ENCODE data around the gene PRADC1. TPM values are rescaled to one million over a fixed set of nuclear protein-coding genes. Genes with fewer than 3 reads are reported as not detected.

The PRADC1 gene
- total RNA-seq, 1 donor from 2014 or later = 97.4 TPM

DNA sequence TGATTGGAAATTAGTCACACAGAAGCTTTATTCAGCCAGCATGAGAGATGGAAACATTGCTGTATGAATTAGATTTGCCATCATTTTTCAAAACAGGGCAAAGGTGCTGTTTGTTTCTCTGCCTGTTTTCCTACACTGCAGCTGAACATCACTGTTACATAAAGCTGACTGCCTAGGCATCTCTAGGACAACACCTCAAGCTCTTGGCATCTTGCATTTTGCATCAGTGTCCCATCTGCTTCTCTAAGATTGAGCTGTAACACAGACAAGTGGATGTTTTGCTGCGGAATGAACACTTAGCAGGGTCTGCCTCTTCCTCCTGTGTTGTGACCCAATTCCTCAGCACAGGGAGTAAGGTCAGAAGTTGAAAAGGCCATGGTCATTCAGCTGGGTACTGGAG is 5.9 kb upstream of the PRADC1 start:
- Histone ChIP-seq H3K9me3 (replicated peaks) (no peaks in the 10 kb centered on the region), H3K27ac (replicated peaks) (no peak overlapping the region), H3K36me3 (peaks cover 51% of the 10 kb centered on the region), H3K4me1 (peaks cover 69% of the 10 kb centered on the region), H3K4me3 (no peak overlapping the region), H3K27me3 (ENCODE audit: low read depth) (no peaks in the 10 kb centered on the region)
- no peak for DNase-seq
- intact Hi-C loops (cut with micrococcal nuclease) = no loop called here
- TF ChIP-seq, protein P1, sequence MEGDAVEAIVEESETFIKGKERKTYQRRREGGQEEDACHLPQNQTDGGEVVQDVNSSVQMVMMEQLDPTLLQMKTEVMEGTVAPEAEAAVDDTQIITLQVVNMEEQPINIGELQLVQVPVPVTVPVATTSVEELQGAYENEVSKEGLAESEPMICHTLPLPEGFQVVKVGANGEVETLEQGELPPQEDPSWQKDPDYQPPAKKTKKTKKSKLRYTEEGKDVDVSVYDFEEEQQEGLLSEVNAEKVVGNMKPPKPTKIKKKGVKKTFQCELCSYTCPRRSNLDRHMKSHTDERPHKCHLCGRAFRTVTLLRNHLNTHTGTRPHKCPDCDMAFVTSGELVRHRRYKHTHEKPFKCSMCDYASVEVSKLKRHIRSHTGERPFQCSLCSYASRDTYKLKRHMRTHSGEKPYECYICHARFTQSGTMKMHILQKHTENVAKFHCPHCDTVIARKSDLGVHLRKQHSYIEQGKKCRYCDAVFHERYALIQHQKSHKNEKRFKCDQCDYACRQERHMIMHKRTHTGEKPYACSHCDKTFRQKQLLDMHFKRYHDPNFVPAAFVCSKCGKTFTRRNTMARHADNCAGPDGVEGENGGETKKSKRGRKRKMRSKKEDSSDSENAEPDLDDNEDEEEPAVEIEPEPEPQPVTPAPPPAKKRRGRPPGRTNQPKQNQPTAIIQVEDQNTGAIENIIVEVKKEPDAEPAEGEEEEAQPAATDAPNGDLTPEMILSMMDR (IDR thresholded peaks at IDR 0.05; ENCODE audit: borderline replicate concordance) = no peak

- Histone ChIP-seq H3K27me3 (ENCODE audit: low read depth) (no peaks in the 10 kb centered on the region), H3K36me3 (peaks cover 43% of the 10 kb centered on the region), H3K4me3 (no peak overlapping the region), H3K4me1 (peaks cover 68% of the 10 kb centered on the region), H3K9me3 (replicated peaks) (no peaks in the 10 kb centered on the region), H3K27ac (replicated peaks) (no peak overlapping the region)
- intact Hi-C loops (cut with micrococcal nuclease) = no loop called here
- TF ChIP-seq, protein P1 (IDR thresholded peaks at IDR 0.05; ENCODE audit: borderline replicate concordance) = no peak
- no peak for DNase-seq
These were observed 5.1 kb upstream of the PRADC1 start for GRCh38 chr2:73238149-73238548.

DNA sequence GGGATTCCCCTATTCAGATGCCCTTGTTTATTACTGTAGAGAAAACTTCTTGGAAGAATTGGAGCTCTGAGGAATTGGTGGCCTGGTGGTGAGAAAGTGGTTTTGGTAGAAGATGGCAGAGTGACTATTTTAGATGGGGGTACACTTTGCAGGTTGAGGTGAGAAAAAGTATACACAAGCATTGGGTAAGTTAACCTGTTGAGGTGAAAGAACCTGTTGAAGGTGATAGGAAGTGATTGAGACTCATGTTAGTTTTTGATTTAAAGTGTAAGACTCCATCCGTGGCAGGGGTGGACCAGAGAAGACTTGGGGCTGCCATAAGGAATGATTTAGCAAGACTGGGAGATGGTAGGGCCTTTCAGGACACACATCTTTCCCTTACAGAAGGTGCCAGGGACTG is 4.1 kb upstream of the PRADC1 start:
- H3K4me1 ChIP-seq = peaks cover 76% of the 10 kb centered on the region
- DNase-seq = no peak
- TF ChIP-seq, protein P1 (IDR thresholded peaks at IDR 0.05; ENCODE audit: borderline replicate concordance) = no peak
- H3K36me3 ChIP-seq = peaks cover 34% of the 10 kb centered on the region
- intact Hi-C loops (cut with micrococcal nuclease) = no loop called here
- H3K4me3 ChIP-seq = no peak overlapping the region
- no peaks in the 10 kb centered on the region for H3K9me3 ChIP-seq (replicated peaks)
- no peaks in the 10 kb centered on the region for H3K27me3 ChIP-seq (ENCODE audit: low read depth)
- no peak overlapping the region for H3K27ac ChIP-seq (replicated peaks)

DNA sequence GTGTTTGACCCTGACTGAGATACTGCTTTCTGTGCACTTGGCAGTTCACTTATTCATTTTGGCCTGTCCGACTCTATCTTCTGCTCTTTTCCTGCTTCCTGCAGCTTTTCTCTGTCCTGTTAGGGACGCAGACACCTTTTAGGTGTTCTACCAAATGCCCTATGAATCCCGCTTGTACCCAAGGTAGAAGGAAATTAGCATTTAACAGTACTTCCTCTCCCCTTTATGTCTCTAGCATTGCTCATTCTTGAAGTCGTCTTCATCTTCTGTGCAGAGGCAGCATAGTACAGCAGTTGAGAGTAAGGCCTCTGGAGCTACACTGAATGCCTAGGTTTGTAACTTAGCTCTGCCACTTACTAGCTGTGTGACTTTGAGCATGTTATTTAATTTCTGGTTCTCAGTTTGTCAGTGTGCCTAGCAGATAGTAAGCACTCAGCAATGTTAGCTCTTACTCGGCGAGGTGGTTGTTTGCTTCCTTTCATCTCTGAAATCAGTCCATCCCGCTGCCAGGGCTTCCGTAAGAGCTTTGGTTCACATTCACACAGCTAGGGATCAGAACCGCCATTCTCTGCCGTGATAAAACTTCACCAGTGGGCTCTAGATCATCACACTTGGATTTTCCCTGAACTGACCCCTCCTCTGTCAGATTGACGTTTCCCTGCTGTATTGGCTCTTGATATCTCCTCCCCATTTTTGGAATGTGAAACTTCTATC is 2.4 kb upstream of the PRADC1 start:
- H3K9me3 ChIP-seq (replicated peaks) = no peaks in the 10 kb centered on the region

DNA sequence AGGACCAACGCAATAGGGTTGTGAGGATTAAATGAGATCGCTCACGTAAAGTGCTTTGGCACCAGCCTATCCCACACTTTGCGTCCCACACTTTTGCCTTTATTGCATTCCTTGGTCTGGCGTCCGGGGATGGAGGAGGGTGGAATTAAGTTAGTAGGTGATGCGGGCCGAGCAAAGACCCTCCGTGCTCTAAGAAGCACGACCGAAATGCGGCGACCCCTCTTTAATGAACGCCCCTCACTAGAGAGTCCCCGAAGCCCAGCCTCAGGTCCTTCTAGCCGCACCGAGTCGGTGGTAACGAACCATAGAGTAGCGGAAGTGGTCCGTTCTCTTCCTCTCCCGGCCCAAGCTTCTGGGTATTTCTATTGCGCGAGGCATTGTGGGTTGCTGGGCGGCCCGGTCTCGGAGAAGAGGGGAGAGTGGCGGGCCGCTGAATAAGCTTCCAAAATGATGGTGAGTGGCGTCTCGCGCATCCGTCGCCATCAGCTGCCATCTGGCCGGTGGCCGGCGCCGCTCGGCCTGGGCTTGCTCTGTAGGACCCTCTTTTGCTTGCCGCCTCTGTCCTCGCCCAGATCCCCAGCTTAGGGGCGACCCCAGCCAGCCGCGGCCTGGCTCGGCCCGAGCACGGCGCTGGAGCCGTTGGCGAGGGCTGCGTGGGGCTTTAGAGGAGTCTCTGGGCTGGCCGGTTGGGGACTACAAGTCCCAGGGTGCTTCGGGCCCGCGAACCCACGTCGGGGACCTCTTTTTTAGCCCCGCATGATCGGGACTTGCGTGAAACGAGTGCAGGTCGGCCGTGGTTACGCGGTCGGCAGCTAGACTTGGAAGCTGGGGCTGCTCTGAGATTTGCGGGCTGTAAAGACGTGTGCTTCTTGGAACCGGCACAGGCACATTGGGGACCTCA is 1.1 kb upstream of the PRADC1 start, which contains the start of gene CCT7:
Gene CCT7 (plus strand): TSS at position 377 of the 901 bp plus-strand sequence. CDS start 71 bp downstream, at position 448.
- peak; percentile 85 for DNase-seq
- Histone ChIP-seq H3K4me1 (peaks cover 72% of the 10 kb centered on the region), H3K36me3 (peaks cover 15% of the 10 kb centered on the region), H3K27ac (replicated peaks) (peak within 1 kb of the TSS; percentile 97), H3K27me3 (ENCODE audit: low read depth) (no peaks in the 10 kb centered on the region), H3K9me3 (replicated peaks) (no peaks in the 10 kb centered on the region), H3K4me3 (peak within 1 kb of the TSS; percentile 91)
- TF ChIP-seq, protein P1 (IDR thresholded peaks at IDR 0.05; ENCODE audit: borderline replicate concordance) = no peak
- intact Hi-C loops (cut with micrococcal nuclease) = no loop called here

More for the DNA sequence above, 2.4 kb upstream of the PRADC1 start:
- peaks cover 18% of the 10 kb centered on the region for H3K36me3 ChIP-seq
- no peak for DNase-seq
- H3K27me3 ChIP-seq (ENCODE audit: low read depth) = no peaks in the 10 kb centered on the region
- intact Hi-C loops (cut with micrococcal nuclease) = no loop called here
- TF ChIP-seq, protein P1 (IDR thresholded peaks at IDR 0.05; ENCODE audit: borderline replicate concordance) = no peak
- H3K4me1 ChIP-seq = peaks cover 81% of the 10 kb centered on the region
- peak overlapping the region; percentile 91 for H3K4me3 ChIP-seq
- H3K27ac ChIP-seq (replicated peaks) = peak overlapping the region; percentile 97

Data from left ventricle myocardium inferior (tissue), 1 donor.